ENCODE results near the gene MYH14.
"Not testable (repeated sequence)": the region's sequence is repeated elsewhere in the genome, so short reads cannot be mapped to it uniquely, and the experiment has no call there.

The MYH14 gene

GRCh38 chr19:50340331-50340730 is 136.9 kb downstream of the MYH14 start:
- H3K4me3 ChIP-seq (ENCODE audit: low read length), result no peak overlapping the region
- TF ChIP-seq CTCF (conservative IDR thresholded peaks at IDR 0.05; ENCODE audit: low read length), result no peak
- DNase-seq (ENCODE audit: low read depth), result no peak

GRCh38 chr19:50341091-50341564 is 137.7 kb downstream of the MYH14 start:
- no peak for TF ChIP-seq CTCF (conservative IDR thresholded peaks at IDR 0.05; ENCODE audit: low read length)
- no peak for DNase-seq (ENCODE audit: low read depth)
- H3K4me3 ChIP-seq (ENCODE audit: low read length), result no peak overlapping the region

- H3K4me3 ChIP-seq (ENCODE audit: low read length), result no peak overlapping the region
- no peak for TF ChIP-seq CTCF (conservative IDR thresholded peaks at IDR 0.05; ENCODE audit: low read length)
- DNase-seq (ENCODE audit: low read depth), result no peak
Measured at GRCh38 chr19:50344661-50345318, 141.4 kb downstream of the MYH14 start.

GRCh38 chr19:50347089-50347581 is 143.7 kb downstream of the MYH14 start:
- H3K4me3 ChIP-seq (ENCODE audit: low read length); DNase-seq (ENCODE audit: low read depth): not testable (repeated sequence)

DNA sequence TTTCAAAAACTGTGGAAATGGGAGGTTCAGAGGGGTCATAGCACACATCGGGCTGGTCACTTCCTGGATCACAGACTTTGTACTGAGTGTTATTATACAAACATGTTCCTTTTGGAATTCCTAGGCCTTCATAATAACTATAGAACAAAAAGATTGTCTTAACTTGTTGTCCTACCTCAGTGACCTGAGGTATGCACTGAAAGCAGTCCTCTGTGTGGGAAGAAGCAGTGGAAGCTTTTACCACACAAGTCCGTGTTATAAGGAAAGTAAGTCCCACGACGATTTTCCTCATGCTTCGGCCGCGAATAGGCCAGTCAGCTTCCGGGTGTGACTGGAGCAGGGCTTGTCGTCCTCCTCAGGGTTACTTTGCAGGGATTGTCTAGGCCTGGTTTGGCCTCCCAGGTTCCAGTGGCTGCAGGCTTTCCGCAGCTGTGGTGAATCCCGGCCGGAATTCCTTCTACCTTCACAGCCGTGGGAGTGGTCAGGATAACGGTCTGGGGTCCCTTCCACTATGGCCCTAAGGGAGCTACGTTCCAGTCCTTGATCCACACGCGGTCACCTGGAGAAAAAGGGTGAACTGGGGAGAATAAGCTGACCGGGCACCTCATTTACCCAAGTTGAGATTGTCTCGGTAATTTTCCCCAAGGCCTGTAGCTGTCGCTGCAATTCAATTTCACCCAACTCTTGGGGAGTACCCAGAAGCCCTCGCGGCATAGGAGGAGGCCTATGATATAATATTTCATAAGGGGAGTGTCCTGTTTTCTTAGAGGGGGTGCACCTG is 146.0 kb downstream of the MYH14 start:
- TF ChIP-seq CTCF (conservative IDR thresholded peaks at IDR 0.05; ENCODE audit: low read length), result no peak
- no peak for DNase-seq (ENCODE audit: low read depth)
- H3K4me3 ChIP-seq (ENCODE audit: low read length), result no peak overlapping the region

GRCh38 chr19:50352242-50352641 is 148.8 kb downstream of the MYH14 start:
- TF ChIP-seq CTCF (conservative IDR thresholded peaks at IDR 0.05; ENCODE audit: low read length), result no peak
- H3K4me3 ChIP-seq (ENCODE audit: low read length), result no peak overlapping the region
- DNase-seq (ENCODE audit: low read depth), result no peak

- not testable (repeated sequence) for H3K4me3 ChIP-seq (ENCODE audit: low read length); DNase-seq (ENCODE audit: low read depth)
Measured at GRCh38 chr19:50353487-50353880, 150.1 kb downstream of the MYH14 start.

- no peak for DNase-seq (ENCODE audit: low read depth)
- TF ChIP-seq CTCF (conservative IDR thresholded peaks at IDR 0.05; ENCODE audit: low read length), result no peak
- no peak overlapping the region for H3K4me3 ChIP-seq (ENCODE audit: low read length)
Measured at GRCh38 chr19:50356691-50357177, 153.3 kb downstream of the MYH14 start.

Measured in AG10803 (cell line).